ENCODE results near the gene PCDHB12. TPM values are rescaled to one million over a fixed set of nuclear protein-coding genes. Genes with fewer than 3 reads are reported as not detected.
"Not testable (repeated sequence)": the region's sequence is repeated elsewhere in the genome, so short reads cannot be mapped to it uniquely, and the experiment has no call there.

Gene PCDHB12
- total RNA-seq, 1 donor from 2014 or later: 6.4 TPM

- H3K9me3 Mint-ChIP-seq: peaks cover 40% of the 10 kb centered on the region
- no peak for TF ChIP-seq CTCF (IDR thresholded peaks at IDR 0.05; ENCODE audit: unreplicated experiment)
- no peak overlapping the region for H3K4me3 Mint-ChIP-seq
- DNase-seq (ENCODE audit: low spot score in 2 of 2, unreplicated experiment in 2 of 2): no peak
- no peaks in the 10 kb centered on the region for H3K27me3 Mint-ChIP-seq (ENCODE audit: low read depth)
- no peaks in the 10 kb centered on the region for H3K4me1 Mint-ChIP-seq
- H3K36me3 Mint-ChIP-seq: peaks cover 34% of the 10 kb centered on the region
- no peak overlapping the region for H3K27ac Mint-ChIP-seq
These were observed 28.2 kb upstream of the PCDHB12 start for GRCh38 chr5:141180313-141180712.

- Mint-ChIP-seq H3K27ac (peak within 1 kb of the TSS; percentile 95), H3K4me3 (peak within 1 kb of the TSS; percentile 88), H3K27me3 (ENCODE audit: low read depth) (no peaks in the 10 kb centered on the region), H3K4me1 (no peaks in the 10 kb centered on the region), H3K36me3 (peaks cover 48% of the 10 kb centered on the region), H3K9me3 (peaks cover 53% of the 10 kb centered on the region)
- peak; percentile 46 to 70 for DNase-seq (ENCODE audit: low spot score in 2 of 2, unreplicated experiment in 2 of 2)
- TF ChIP-seq CTCF (IDR thresholded peaks at IDR 0.05; ENCODE audit: unreplicated experiment): no peak
These were observed 26.3 kb upstream of the PCDHB12 start, which contains the start of gene PCDHB16 for GRCh38 chr5:141182248-141182647. Gene PCDHB16 (plus strand): TSS chr5:141182387. CDS start chr5:141182560, 173 bp downstream.

GRCh38 chr5:141184117-141184855 is 24.2 kb upstream of the PCDHB12 start:
- not testable (repeated sequence) for H3K27me3 Mint-ChIP-seq (ENCODE audit: low read depth); H3K4me1 Mint-ChIP-seq; H3K27ac Mint-ChIP-seq; DNase-seq (ENCODE audit: low spot score in 2 of 2, unreplicated experiment in 2 of 2)
- peak overlapping the region; percentile 41 for H3K4me3 Mint-ChIP-seq
- H3K36me3 Mint-ChIP-seq: peaks cover 59% of the 10 kb centered on the region
- H3K9me3 Mint-ChIP-seq: peaks cover 64% of the 10 kb centered on the region

- Mint-ChIP-seq H3K27ac (peak within 1 kb of the TSS; percentile 48), H3K9me3 (peaks cover 66% of the 10 kb centered on the region), H3K4me1 (no peaks in the 10 kb centered on the region), H3K36me3 (peaks cover 66% of the 10 kb centered on the region), H3K27me3 (ENCODE audit: low read depth) (no peaks in the 10 kb centered on the region), H3K4me3 (peak within 1 kb of the TSS; percentile 59)
- peak; percentile 60 for TF ChIP-seq CTCF (IDR thresholded peaks at IDR 0.05; ENCODE audit: unreplicated experiment)
- DNase-seq (ENCODE audit: low spot score in 2 of 2, unreplicated experiment in 2 of 2): no peak
These were observed 21.5 kb upstream of the PCDHB12 start, which contains the start of gene PCDHB9 for GRCh38 chr5:141186897-141187512. Gene PCDHB9 (plus strand): TSS chr5:141187161. CDS start chr5:141187319, 158 bp downstream.

- not testable (repeated sequence) for DNase-seq (ENCODE audit: low spot score in 2 of 2, unreplicated experiment in 2 of 2); H3K4me1 Mint-ChIP-seq; H3K27ac Mint-ChIP-seq; H3K4me3 Mint-ChIP-seq; H3K27me3 Mint-ChIP-seq (ENCODE audit: low read depth)
- Mint-ChIP-seq H3K36me3 (peaks cover 63% of the 10 kb centered on the region), H3K9me3 (peaks cover 62% of the 10 kb centered on the region)
These were observed 19.8 kb upstream of the PCDHB12 start for GRCh38 chr5:141188682-141189081.

- not testable (repeated sequence) for H3K4me1 Mint-ChIP-seq; H3K27me3 Mint-ChIP-seq (ENCODE audit: low read depth); H3K4me3 Mint-ChIP-seq; H3K27ac Mint-ChIP-seq; DNase-seq (ENCODE audit: low spot score in 2 of 2, unreplicated experiment in 2 of 2)
- Mint-ChIP-seq H3K36me3 (peaks cover 63% of the 10 kb centered on the region), H3K9me3 (peaks cover 61% of the 10 kb centered on the region)
These were observed 19.4 kb upstream of the PCDHB12 start for GRCh38 chr5:141189131-141189530.

GRCh38 chr5:141192110-141192725 is 16.3 kb upstream of the PCDHB12 start, which contains the start of gene PCDHB10:
Gene PCDHB10 (plus strand): TSS chr5:141192353. CDS start chr5:141192553, 200 bp downstream.
- H3K4me3 Mint-ChIP-seq: peak within 1 kb of the TSS; percentile 46
- peaks cover 54% of the 10 kb centered on the region for H3K36me3 Mint-ChIP-seq
- DNase-seq (ENCODE audit: low spot score in 2 of 2, unreplicated experiment in 2 of 2): no peak
- peaks cover 55% of the 10 kb centered on the region for H3K9me3 Mint-ChIP-seq
- TF ChIP-seq CTCF (IDR thresholded peaks at IDR 0.05; ENCODE audit: unreplicated experiment): peak; percentile 28
- H3K27me3 Mint-ChIP-seq (ENCODE audit: low read depth): no peaks in the 10 kb centered on the region
- H3K4me1 Mint-ChIP-seq: no peaks in the 10 kb centered on the region
- H3K27ac Mint-ChIP-seq: no peak within 1 kb of the TSS

- Mint-ChIP-seq H3K36me3 (peaks cover 56% of the 10 kb centered on the region), H3K9me3 (peaks cover 65% of the 10 kb centered on the region)
- not testable (repeated sequence) for H3K4me3 Mint-ChIP-seq; DNase-seq (ENCODE audit: low spot score in 2 of 2, unreplicated experiment in 2 of 2); H3K27ac Mint-ChIP-seq; H3K27me3 Mint-ChIP-seq (ENCODE audit: low read depth); H3K4me1 Mint-ChIP-seq
These were observed 14.2 kb upstream of the PCDHB12 start for GRCh38 chr5:141194332-141194731.

Data from mesothelial cell of epicardium (in vitro differentiated cells).